Islet of Langerhans (tissue), 1 donor: ENCODE measurements around the gene XKR3.
"Not testable (repeated sequence)": the region's sequence is repeated elsewhere in the genome, so short reads cannot be mapped to it uniquely, and the experiment has no call there.

ENCODE experiments used
- FAIRE-seq: peaks from one replicate; lab custom pipeline; 2011; peaks lifted over from hg19 to GRCh38; lab: Jason Lieb, UNC

XKR3 gene

GRCh38 chr22:16824716-16825687 lies at the start of gene XKR3:
Gene XKR3 (minus strand): TSS chr22:16825411. CDS start chr22:16808073, 17,338 bp downstream.
- FAIRE-seq: no peak

GRCh38 chr22:16869640-16870039 lies 44.4 kb upstream of the XKR3 start:
- FAIRE-seq: not testable (repeated sequence)

- FAIRE-seq: no peak
Measured at GRCh38 chr22:16866167-16866566, 41.0 kb upstream of the XKR3 start.

- FAIRE-seq: not testable (repeated sequence)
Measured at GRCh38 chr22:16856851-16857250, 31.6 kb upstream of the XKR3 start.

- FAIRE-seq: no peak
Measured at GRCh38 chr22:16854631-16855030, 29.4 kb upstream of the XKR3 start.

GRCh38 chr22:16851268-16851996 lies 26.2 kb upstream of the XKR3 start:
- not testable (repeated sequence) for FAIRE-seq

- FAIRE-seq: no peak
Measured at GRCh38 chr22:16847271-16847670, 22.1 kb upstream of the XKR3 start.

- FAIRE-seq: no peak
Measured at GRCh38 chr22:16845881-16846280, 20.7 kb upstream of the XKR3 start.

- no peak for FAIRE-seq
Measured at GRCh38 chr22:16845465-16845864, 20.3 kb upstream of the XKR3 start.

GRCh38 chr22:16844529-16844928 lies 19.3 kb upstream of the XKR3 start:
- no peak for FAIRE-seq

GRCh38 chr22:16838073-16838472 lies 12.9 kb upstream of the XKR3 start:
- no peak for FAIRE-seq

GRCh38 chr22:16834971-16835370 lies 9.8 kb upstream of the XKR3 start:
- no peak for FAIRE-seq

GRCh38 chr22:16831257-16831656 lies 6.0 kb upstream of the XKR3 start:
- no peak for FAIRE-seq

- no peak for FAIRE-seq
Measured at GRCh38 chr22:16829985-16830384, 4.8 kb upstream of the XKR3 start.

GRCh38 chr22:16828876-16829275 lies 3.7 kb upstream of the XKR3 start:
- FAIRE-seq: no peak

- FAIRE-seq: no peak
Measured at GRCh38 chr22:16827506-16827905, 2.3 kb upstream of the XKR3 start.

GRCh38 chr22:16819249-16819648 lies 6.0 kb downstream of the XKR3 start:
- no peak for FAIRE-seq

- FAIRE-seq: no peak
Measured at GRCh38 chr22:16818538-16818937, 6.7 kb downstream of the XKR3 start.

- FAIRE-seq: no peak
Measured at GRCh38 chr22:16815073-16815472, 10.1 kb downstream of the XKR3 start.

- FAIRE-seq: no peak
Measured at GRCh38 chr22:16810188-16810802, 14.9 kb downstream of the XKR3 start.

GRCh38 chr22:16808744-16809143 lies 16.5 kb downstream of the XKR3 start:
- no peak for FAIRE-seq

GRCh38 chr22:16807109-16807508 lies 18.1 kb downstream of the XKR3 start:
- FAIRE-seq: no peak

GRCh38 chr22:16806401-16806800 lies 18.8 kb downstream of the XKR3 start:
- no peak for FAIRE-seq
